HG03521 (cell line): ENCODE data around the gene CTNNA3.

Source experiments
- ATAC-seq: cut with Tn5 transposase; IDR thresholded peaks from one replicate; pipeline ENCODE4 v1.9.1; 2021; ENCODE audit warnings: mild to moderate bottlenecking, moderate library complexity; ENCODE audit not compliant: unreplicated experiment

Gene CTNNA3

DNA sequence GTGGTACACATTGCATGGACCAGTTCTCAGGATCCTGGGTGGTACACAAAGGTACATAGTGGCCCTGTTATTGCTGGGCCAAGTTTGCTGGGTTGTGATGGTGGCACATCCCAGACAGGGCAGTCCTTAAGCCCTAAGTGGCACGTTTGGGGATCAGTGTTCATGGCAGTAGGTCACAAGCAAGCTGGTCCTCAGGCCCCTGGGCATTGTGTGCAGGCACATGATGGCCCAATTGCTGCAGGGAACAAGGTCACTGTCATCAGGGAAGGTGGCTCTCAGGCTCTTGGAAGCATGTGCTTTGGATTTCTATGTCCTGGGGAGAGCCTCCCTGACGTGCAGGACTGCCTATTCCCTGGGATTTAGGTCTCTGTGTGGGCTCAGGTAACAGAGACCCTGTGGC is 1182.5 kb downstream of the CTNNA3 start:
- ATAC-seq, result no peak

DNA sequence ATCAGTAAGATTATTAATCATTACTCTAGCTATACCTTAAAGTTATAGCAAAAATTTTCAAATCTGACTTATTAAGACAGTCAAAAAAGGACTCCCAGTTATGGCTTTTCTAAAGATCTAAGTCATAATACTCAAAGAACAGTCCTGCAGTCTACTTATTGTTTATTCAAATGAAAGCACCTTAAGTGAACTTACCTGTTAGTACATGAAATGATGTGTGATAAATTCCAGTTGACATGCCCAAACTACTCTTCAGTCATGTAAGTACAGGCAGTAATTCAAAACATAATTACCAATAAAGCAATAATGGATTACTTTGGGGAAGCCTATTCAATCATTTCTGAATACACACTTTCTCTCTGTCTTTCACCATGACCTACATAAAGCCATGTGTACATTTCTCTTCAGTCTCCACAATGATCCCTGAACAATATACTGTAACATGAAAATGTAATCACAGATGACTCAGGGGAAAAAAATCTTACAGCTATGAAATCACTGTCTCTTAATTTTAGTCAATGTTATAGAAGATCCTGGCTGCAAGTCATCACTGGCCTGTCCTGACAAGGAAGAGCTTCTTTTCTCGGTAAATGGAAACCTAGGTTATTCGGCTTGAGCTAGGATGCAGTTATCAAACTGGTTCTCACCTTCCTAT is 1190.9 kb downstream of the CTNNA3 start:
- ATAC-seq, result no peak

- ATAC-seq, result no peak
These were observed 1194.6 kb downstream of the CTNNA3 start for GRCh38 chr10:66501356-66501755.

- ATAC-seq, result no peak
These were observed 1212.0 kb downstream of the CTNNA3 start for GRCh38 chr10:66483966-66484365.

- ATAC-seq, result no peak
These were observed 1223.8 kb downstream of the CTNNA3 start for GRCh38 chr10:66472156-66472555.

GRCh38 chr10:66467042-66467441 is 1229.0 kb downstream of the CTNNA3 start:
- ATAC-seq, result no peak

DNA sequence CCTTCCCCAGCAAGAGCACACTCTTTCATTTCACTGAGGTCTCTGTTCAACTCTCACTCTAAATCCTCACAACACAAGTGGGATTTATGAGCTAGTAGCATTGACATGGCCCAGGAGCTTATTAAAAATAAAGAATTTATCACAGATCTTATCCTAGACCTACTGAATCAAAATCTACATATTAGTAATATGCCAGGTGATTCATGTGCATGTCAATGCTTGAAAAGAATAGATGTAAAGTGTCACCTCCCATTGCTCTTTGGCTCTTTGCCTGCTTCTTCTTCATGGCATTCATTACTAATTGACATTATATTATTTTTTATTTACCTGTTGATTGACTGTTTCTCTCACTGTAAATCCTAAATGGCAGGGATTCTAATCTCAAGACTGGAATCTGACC is 1229.4 kb downstream of the CTNNA3 start:
- ATAC-seq, result no peak

DNA sequence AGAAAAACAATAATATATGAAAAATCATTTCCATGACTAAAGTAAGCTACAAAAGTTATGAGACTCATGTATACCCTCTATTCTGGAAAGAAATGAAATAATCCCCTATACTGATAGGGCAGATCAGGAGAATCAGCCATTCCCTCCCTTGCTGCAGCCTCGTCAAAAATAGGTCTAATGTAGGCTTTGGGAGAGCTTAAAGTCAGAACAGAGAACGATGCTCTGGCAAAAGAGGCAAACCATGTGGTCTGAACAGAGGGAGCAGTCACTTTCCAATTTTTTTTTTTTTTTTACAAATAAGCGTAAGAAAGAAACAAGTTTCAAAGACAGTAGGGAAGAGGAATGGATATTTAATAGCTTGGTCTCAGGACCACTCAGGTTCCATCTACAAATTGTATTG is 1232.4 kb downstream of the CTNNA3 start:
- no peak for ATAC-seq

- ATAC-seq, result no peak
These were observed 1238.4 kb downstream of the CTNNA3 start for GRCh38 chr10:66457629-66458028.

- ATAC-seq, result no peak
These were observed 1240.7 kb downstream of the CTNNA3 start for GRCh38 chr10:66455304-66455703.

DNA sequence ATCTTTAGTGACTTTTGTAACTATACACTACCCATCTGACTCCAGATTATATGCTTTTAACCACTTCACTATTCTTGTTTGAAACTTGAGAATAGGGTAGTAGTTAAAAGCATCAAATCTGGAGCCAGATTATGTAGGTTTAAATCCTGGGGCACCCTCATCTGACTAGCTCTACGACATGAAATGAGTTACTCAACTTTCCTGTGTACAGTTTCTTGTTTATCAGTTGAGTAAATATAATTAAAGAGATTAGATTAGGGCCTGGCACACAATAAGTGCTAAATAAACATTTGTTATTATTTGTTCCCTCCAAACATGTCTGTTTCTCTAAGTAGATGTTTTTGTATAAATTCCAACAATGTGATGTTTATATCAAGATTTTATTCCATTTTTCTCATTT is 1255.4 kb downstream of the CTNNA3 start:
- ATAC-seq, result no peak

- no peak for ATAC-seq
These were observed 1281.1 kb downstream of the CTNNA3 start for GRCh38 chr10:66414943-66415342.

GRCh38 chr10:66405566-66405965 is 1290.4 kb downstream of the CTNNA3 start:
- no peak for ATAC-seq

GRCh38 chr10:66398669-66399068 is 1297.3 kb downstream of the CTNNA3 start:
- ATAC-seq, result no peak

GRCh38 chr10:66394342-66395063 is 1301.5 kb downstream of the CTNNA3 start:
- ATAC-seq, result no peak

DNA sequence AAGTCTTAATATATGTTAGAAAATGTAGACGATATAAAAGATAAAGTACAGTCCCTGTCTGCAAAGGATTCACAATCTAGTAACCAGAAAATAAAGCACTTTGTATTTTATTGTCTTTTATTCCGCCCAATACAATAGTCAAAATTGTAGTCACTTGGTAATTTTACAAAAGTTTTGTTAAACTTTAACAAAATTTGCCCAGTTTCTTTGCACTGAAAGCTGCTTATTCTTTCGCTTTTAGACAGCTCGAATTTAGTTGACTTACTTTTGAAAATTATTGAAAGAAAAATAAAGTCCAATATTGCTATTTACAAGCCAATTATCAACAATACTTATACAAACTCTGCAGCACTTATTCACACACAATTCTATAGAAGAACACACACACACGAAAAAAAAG is 1305.1 kb downstream of the CTNNA3 start:
- no peak for ATAC-seq

GRCh38 chr10:66381045-66381444 is 1315.0 kb downstream of the CTNNA3 start:
- ATAC-seq, result no peak

- no peak for ATAC-seq
These were observed 1317.7 kb downstream of the CTNNA3 start for GRCh38 chr10:66378117-66378876.

- ATAC-seq, result no peak
These were observed 1327.8 kb downstream of the CTNNA3 start for GRCh38 chr10:66368146-66368545.

DNA sequence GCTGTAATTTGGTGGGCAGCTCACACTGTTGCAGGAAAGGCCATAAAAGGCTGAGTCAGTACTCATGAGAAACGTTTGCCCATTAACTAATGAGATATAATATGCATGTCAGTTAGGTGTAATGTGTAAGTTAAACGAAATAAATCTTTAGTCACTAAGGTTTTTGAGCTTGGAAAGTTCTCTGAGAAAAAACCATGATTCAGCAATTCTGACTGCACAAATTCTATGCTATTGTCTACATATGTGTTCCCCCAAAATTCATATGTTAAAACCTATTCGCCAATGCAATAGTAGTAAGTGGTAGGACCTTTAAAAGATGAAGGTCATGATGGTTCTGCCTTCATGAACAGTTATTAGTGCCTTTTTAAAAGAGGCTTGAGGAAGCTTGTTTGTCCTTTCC is 1329.8 kb downstream of the CTNNA3 start:
- no peak for ATAC-seq

DNA sequence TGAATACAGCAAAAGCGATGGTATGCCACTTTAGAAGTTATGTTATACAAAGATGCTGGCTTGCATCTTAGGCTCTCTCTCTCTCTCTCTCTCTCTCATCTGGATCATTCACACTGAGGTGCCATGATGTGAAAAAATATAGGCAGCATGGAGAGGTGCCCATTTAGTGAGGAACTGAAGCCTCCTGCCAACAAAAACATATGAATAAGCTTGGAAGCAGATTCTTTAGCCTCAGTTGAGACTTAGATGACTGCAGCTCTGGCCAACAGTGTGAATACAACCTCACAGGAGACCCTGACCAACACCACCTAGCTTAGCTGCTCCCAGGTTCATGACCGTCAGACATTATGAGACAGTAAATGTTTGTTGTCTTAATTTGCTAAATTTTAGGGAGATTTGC is 1330.3 kb downstream of the CTNNA3 start:
- ATAC-seq, result no peak

DNA sequence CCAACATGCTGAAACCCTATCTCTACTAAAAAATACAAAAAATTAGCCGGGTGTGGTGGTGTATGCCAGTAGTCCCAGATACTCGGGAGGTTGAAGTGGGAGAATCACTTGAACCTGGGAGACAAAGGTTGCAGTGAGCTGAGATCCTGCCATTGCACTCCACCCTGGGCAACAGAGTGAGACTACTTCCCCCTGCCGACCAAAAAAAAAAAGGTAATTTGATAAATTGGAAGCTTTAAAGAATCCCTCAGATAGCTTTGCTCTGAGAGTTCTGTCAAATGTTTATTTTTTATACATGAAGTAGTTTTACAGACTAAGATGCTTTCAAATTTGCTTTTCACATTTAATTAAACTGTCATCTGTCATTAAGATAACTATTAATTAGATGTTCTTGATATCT is 1333.5 kb downstream of the CTNNA3 start:
- ATAC-seq, result no peak
